H9 (cell line): ENCODE measurements around the gene NXN. TPM values are rescaled to one million over a fixed set of nuclear protein-coding genes. Genes with fewer than 3 reads are reported as not detected.
A peak's percentile ranks its signal among the peaks of the same experiment; 100 is the strongest.

ENCODE experiments used
- DNase-seq: peaks from one replicate; pipeline ENCODE4 v3.0.0-alpha.2; 2017
- H2AFZ ChIP-seq: one replicate; pipeline ENCODE4 v1.6.1; 2013; ENCODE audit warnings: mild to moderate bottlenecking, low read length, control low read depth, moderate library complexity
- H2AK5ac ChIP-seq: 2 replicates; pipeline ENCODE4 v1.6.1; 2013; ENCODE audit warnings: low read length, control low read depth, mixed read lengths; ENCODE audit not compliant: insufficient read length
- H2BK120ac ChIP-seq: one replicate; pipeline ENCODE4 v1.6.1; 2013; ENCODE audit warnings: low read depth, mild to moderate bottlenecking, low read length, control low read depth, inconsistent platforms; ENCODE audit not compliant: poor library complexity, severe bottlenecking
- H2BK12ac ChIP-seq: 2 replicates; pipeline ENCODE4 v1.6.1; 2013; ENCODE audit warnings: low read length, control low read depth, mixed read lengths, low read depth; ENCODE audit not compliant: insufficient read length
- H2BK15ac ChIP-seq: 2 replicates; pipeline ENCODE4 v1.6.1; 2013; ENCODE audit warnings: low read depth, low read length, control low read depth
- H2BK20ac ChIP-seq: one replicate; pipeline ENCODE4 v1.6.1; 2013; ENCODE audit warnings: low read depth, mild to moderate bottlenecking, low read length, control low read depth, inconsistent platforms; ENCODE audit not compliant: poor library complexity, severe bottlenecking
- H2BK5ac ChIP-seq: 2 replicates; pipeline ENCODE4 v1.6.1; 2013; ENCODE audit warnings: low read length, control low read depth, mixed read lengths; ENCODE audit not compliant: insufficient read length
- H3K14ac ChIP-seq: 2 replicates; pipeline ENCODE4 v1.6.1; 2013; ENCODE audit warnings: low read length, control low read depth; ENCODE audit not compliant: insufficient read depth
- H3K18ac ChIP-seq: 2 replicates; pipeline ENCODE4 v1.6.1; 2013; ENCODE audit warnings: low read depth, mild to moderate bottlenecking, mixed read lengths, low read length, control low read depth; ENCODE audit not compliant: insufficient read length
- H3K23ac ChIP-seq: 2 replicates; pipeline ENCODE4 v1.6.1; 2013; ENCODE audit warnings: low read length, control low read depth, mixed read lengths, low read depth; ENCODE audit not compliant: insufficient read length
- H3K23me2 ChIP-seq: 2 replicates; pipeline ENCODE4 v1.6.1; 2013; ENCODE audit warnings: low read depth, mild to moderate bottlenecking, mixed read lengths, low read length, control low read depth; ENCODE audit not compliant: insufficient read length, poor library complexity, severe bottlenecking
- H3K27ac ChIP-seq: 2 replicates; pipeline ENCODE4 v1.5.1; 2013; ENCODE audit warnings: low read length, control low read depth, mixed read lengths, low read depth; ENCODE audit not compliant: insufficient read length
- H3K27me3 ChIP-seq: 2 replicates; pipeline ENCODE4 v1.6.1; 2013; ENCODE audit warnings: low read length, control low read depth, inconsistent platforms; ENCODE audit not compliant: insufficient read depth
- H3K4ac ChIP-seq: 2 replicates; pipeline ENCODE4 v1.6.1; 2013; ENCODE audit warnings: low read depth, mild to moderate bottlenecking, control low read depth, inconsistent platforms, low read length, moderate library complexity
- H3K4me1 ChIP-seq: 2 replicates; pipeline ENCODE4 v1.6.1; 2013; ENCODE audit warnings: low read length, control low read depth, inconsistent platforms; ENCODE audit not compliant: insufficient read depth
- H3K4me2 ChIP-seq: 2 replicates; pipeline ENCODE4 v1.6.1; 2013; ENCODE audit warnings: low read length, control low read depth, mixed read lengths; ENCODE audit not compliant: insufficient read length, insufficient read depth
- H3K56ac ChIP-seq: 2 replicates; pipeline ENCODE4 v1.6.1; 2013; ENCODE audit warnings: low read depth, mild to moderate bottlenecking, mixed read lengths, low read length, control low read depth; ENCODE audit not compliant: insufficient read length
- H3K79me1 ChIP-seq: 2 replicates; pipeline ENCODE4 v1.6.1; 2013; ENCODE audit warnings: low read depth, mild to moderate bottlenecking, moderate library complexity, low read length, control low read depth, inconsistent platforms; ENCODE audit not compliant: insufficient read depth, poor library complexity, severe bottlenecking
- H3K79me2 ChIP-seq: 2 replicates; pipeline ENCODE4 v1.6.1; 2013; ENCODE audit warnings: low read length, control low read depth, inconsistent platforms; ENCODE audit not compliant: insufficient read depth
- H3K9ac ChIP-seq: 2 replicates; pipeline ENCODE4 v1.6.1; 2013; ENCODE audit warnings: low read length, control low read depth, mixed read lengths; ENCODE audit not compliant: insufficient read length; ENCODE audit errors: extremely low read depth
- H3K9me3 ChIP-seq: one replicate; pipeline ENCODE4 v1.6.1; 2013; ENCODE audit warnings: low read depth, low read length, inconsistent platforms; ENCODE audit not compliant: control insufficient read depth
- H3T11ph ChIP-seq: one replicate; pipeline ENCODE4 v1.6.1; 2013; ENCODE audit warnings: mild to moderate bottlenecking, low read length, control low read depth, inconsistent platforms
- H4K20me1 ChIP-seq: one replicate; pipeline ENCODE4 v1.6.1; 2013; ENCODE audit not compliant: control insufficient read depth, insufficient read length, insufficient read depth
- H4K5ac ChIP-seq: 2 replicates; pipeline ENCODE4 v1.6.1; 2013; ENCODE audit warnings: low read depth, mild to moderate bottlenecking, mixed read lengths, low read length, control low read depth; ENCODE audit not compliant: insufficient read length
- H4K8ac ChIP-seq: replicated peaks from 2 replicates; pipeline ENCODE4 v1.6.1; 2013; ENCODE audit warnings: low read length, control low read depth, mixed read lengths, low read depth; ENCODE audit not compliant: insufficient read length
- H4K91ac ChIP-seq: 2 replicates; pipeline ENCODE4 v1.6.1; 2013; ENCODE audit warnings: low read depth, mild to moderate bottlenecking, moderate library complexity, mixed read lengths, low read length, control low read depth; ENCODE audit not compliant: insufficient read length
- H3K27ac Mint-ChIP-seq, 3 experiments: 2 replicates in 2 of 3; 3 replicates in 1 of 3; pipeline ENCODE4 v1.8.0; 2020 to 2021; ENCODE audit warnings: mixed read lengths in 3 of 3, mild to moderate bottlenecking in 1 of 3, moderate library complexity in 1 of 3
- H3K27me3 Mint-ChIP-seq: 2 replicates; pipeline ENCODE4 v1.8.0; 2021; ENCODE audit warnings: low read depth, mild to moderate bottlenecking, moderate library complexity, mixed read lengths
- H3K36me3 Mint-ChIP-seq, 3 experiments: 2 replicates in 2 of 3; 3 replicates in 1 of 3; pipeline ENCODE4 v1.8.0; 2020 to 2021; ENCODE audit warnings: low read depth in 3 of 3, mixed read lengths in 3 of 3; ENCODE audit not compliant: insufficient read depth in 1 of 3
- H3K4me1 Mint-ChIP-seq, 2 experiments: 2 replicates each; pipeline ENCODE4 v1.8.0; 2020; ENCODE audit warnings: mixed read lengths in 2 of 2
- H3K4me3 Mint-ChIP-seq, 2 experiments: 2 replicates in 1 of 2; 3 replicates in 1 of 2; pipeline ENCODE4 v1.8.0; 2020 to 2021; ENCODE audit warnings: mild to moderate bottlenecking in 2 of 2, mixed read lengths in 2 of 2, moderate library complexity in 1 of 2
- H3K9me3 Mint-ChIP-seq, 2 experiments: 2 replicates in 1 of 2; 3 replicates in 1 of 2; pipeline ENCODE4 v1.8.0; 2020; ENCODE audit warnings: mild to moderate bottlenecking in 2 of 2, mixed read lengths in 2 of 2, moderate library complexity in 1 of 2
- CTCF ChIP-seq: fragments of 200-600 bp; sonication (generic); conservative IDR thresholded peaks from 3 replicates; pipeline ENCODE4 v1.8.0; 2021; ENCODE audit warnings: antibody characterized with exemption, mild to moderate bottlenecking
- WGBS: extraction: QIAGEN DNeasy Blood & Tissue Kit; methylation state at CpG from one replicate; pipeline ENCODE4 v1.1.7; 2013; ENCODE audit warnings: missing lambda C conversion rate, low lambda C conversion rate, mixed read lengths; ENCODE audit not compliant: insufficient read length; ENCODE audit errors: extremely low coverage; 5-methylcytosine and 5-hydroxymethylcytosine counted together
- total RNA-seq: library from RNA; stranded (reverse); gene quantifications from 2 replicates; pipeline ENCODE4 v1.2.1, GENCODE V29; 2021

Gene NXN
- total RNA-seq, 1 experiment from 2014 or later: 93.6 TPM

DNA sequence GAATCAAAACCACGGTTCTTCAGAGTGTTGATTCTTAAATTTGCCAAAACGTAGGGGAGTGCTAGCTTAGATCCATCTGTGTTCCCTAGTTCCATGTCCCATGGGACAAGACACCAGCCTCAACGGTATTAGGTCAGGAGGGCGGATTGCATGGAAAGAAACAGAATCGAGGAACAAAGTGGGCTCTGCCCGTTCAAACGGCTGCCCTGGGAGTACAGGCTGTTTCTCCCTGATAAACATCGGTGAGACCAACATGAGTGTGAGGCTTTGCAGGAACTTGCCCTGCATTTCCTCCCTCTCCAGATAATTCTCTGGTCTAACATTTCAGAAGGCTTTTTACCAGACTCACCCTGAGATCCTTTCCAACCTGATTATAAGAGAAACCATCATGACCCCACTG lies 115.3 kb downstream of the NXN start:
- H4K8ac ChIP-seq: no peak overlapping the region
- H3K4me1 ChIP-seq: no peaks in the 10 kb centered on the region
- no peaks in the 10 kb centered on the region for H4K20me1 ChIP-seq
- no peak overlapping the region for H2BK15ac ChIP-seq
- no peak overlapping the region for H2BK120ac ChIP-seq
- H3K9me3 ChIP-seq: no peaks in the 10 kb centered on the region
- no peak overlapping the region for H2BK20ac ChIP-seq
- no peak overlapping the region for H3K14ac ChIP-seq
- no peak overlapping the region for H3K4ac ChIP-seq
- H3T11ph ChIP-seq: no peak overlapping the region
- no peak for DNase-seq
- no peak overlapping the region for H3K23ac ChIP-seq
- H2BK5ac ChIP-seq: no peak overlapping the region
- no peak overlapping the region for H3K18ac ChIP-seq
- no peak overlapping the region for H4K91ac ChIP-seq
- H3K27ac Mint-ChIP-seq: peak overlapping the region in 2 of 3 experiments; percentile 2 to 55; a peak in 3 of 7 replicates
- H3K56ac ChIP-seq: no peak overlapping the region
- no peak overlapping the region for H3K9ac ChIP-seq
- no peaks in the 10 kb centered on the region for H3K23me2 ChIP-seq
- H3K79me1 ChIP-seq: peaks cover 3% of the 10 kb centered on the region
- H3K4me2 ChIP-seq: no peak overlapping the region
- H3K9me3 Mint-ChIP-seq: no peaks in the 10 kb centered on the region
- no peak overlapping the region for H2AFZ ChIP-seq
- H3K27ac ChIP-seq: no peak overlapping the region
- TF ChIP-seq CTCF: no peak
- no peaks in the 10 kb centered on the region for H3K27me3 ChIP-seq
- peaks cover 12 to 14% of the 10 kb centered on the region in 2 experiments for H3K4me1 Mint-ChIP-seq
- H3K79me2 ChIP-seq: peaks cover 3% of the 10 kb centered on the region; the same call in 1 of the 2 replicates
- peaks cover 5 to 30% (median 21%) of the 10 kb centered on the region in 3 experiments; a peak in 6 of 7 replicates for H3K36me3 Mint-ChIP-seq
- no peak overlapping the region for H2BK12ac ChIP-seq
- no peak overlapping the region for H2AK5ac ChIP-seq
- no peaks in the 10 kb centered on the region; the same call in 1 of the 2 replicates for H3K27me3 Mint-ChIP-seq
- no CpG with 5 or more reads among the region's 8 CpGs for WGBS
- H3K4me3 Mint-ChIP-seq: no peak overlapping the region
- H4K5ac ChIP-seq: no peak overlapping the region
